HCT116 (cell line): ENCODE measurements around the gene CHST1. TPM values are rescaled to one million over a fixed set of nuclear protein-coding genes. Genes with fewer than 3 reads are reported as not detected.

Experiments used
- ATAC-seq: fragments of 200-7000 bp; cut with Tn5 transposase; 2 replicates; pipeline ENCODE4 v1.9.1; 2020; ENCODE audit warnings: mild to moderate bottlenecking, moderate library complexity
- BruUV-seq: library from RNA; stranded (reverse); fragments of 400-500 nt; replicated peaks from 2 replicates; lab custom pipeline; 2021; lab: Mats Ljungman, UMichigan
- CTCF ChIA-PET: fragments of 300-600 bp; sonication (Branson Sonifier 250); formaldehyde crosslinking; loops from one replicate; lab custom pipeline; 2021; ENCODE audit warnings: antibody characterized with exemption; lab: Charles Lee
- POLR2A ChIA-PET: fragments of 300-600, 350-600 bp; sonication (Branson Sonifier 250); formaldehyde crosslinking; loops from one replicate; lab custom pipeline; 2021; ENCODE audit warnings: antibody characterized with exemption; lab: Charles Lee
- RAD21 ChIA-PET, 2 experiments: fragments of 300-600 bp; sonication (Branson Sonifier 250); formaldehyde crosslinking; loops; one replicate each; lab custom pipeline; 2023; ENCODE audit warnings: low total read pairs in 2 of 2; ENCODE audit not compliant: uncharacterized antibody in 2 of 2, unreplicated experiment in 2 of 2, low non-redundant PET in 1 of 2; lab: Charles Lee
- DNase-seq: peaks from one replicate; pipeline ENCODE4 v3.0.0-alpha.2; 2010; ENCODE audit warnings: low read depth, low spot score
- H2AFZ ChIP-seq: fragments of 200-600 bp; shearing (Covaris generic), sonication (generic); 2 replicates; pipeline ENCODE4 v1.6.1; 2017; ENCODE audit warnings: low read depth, mixed run types, mixed read lengths, antibody characterized with exemption, low read length; ENCODE audit not compliant: poor library complexity, severe bottlenecking
- H3K27ac ChIP-seq: 2 replicates; pipeline ENCODE4 v1.5.1; 2012; ENCODE audit warnings: low read depth, low read length
- H3K27me3 ChIP-seq: fragments of 200-600 bp; sonication (generic); 2 replicates; pipeline ENCODE4 v1.6.1; 2016; ENCODE audit warnings: mixed run types, low read length, mixed read lengths; ENCODE audit not compliant: insufficient read depth
- H3K36me3 ChIP-seq, 2 experiments: fragments of 200-500 bp in 1 of 2; fragments of 200-600 bp in 1 of 2; sonication (Bioruptor generic) in 1 of 2; sonication (generic) in 1 of 2; 2 replicates each; pipeline versions ENCODE4 v1.5.1 to v1.6.1; 2014 to 2016; ENCODE audit warnings: low read length in 2 of 2, inconsistent platforms in 1 of 2, mixed read lengths in 1 of 2, mixed run types in 1 of 2; ENCODE audit not compliant: insufficient read depth in 2 of 2, control insufficient read depth in 1 of 2
- H3K4me1 ChIP-seq, 2 experiments: fragments of 200-600 bp in 1 of 2; sonication (generic) in 1 of 2; 2 replicates each; pipeline versions ENCODE4 v1.5.1 to v1.6.1; 2012 to 2017; ENCODE audit warnings: low read length in 2 of 2, inconsistent platforms in 1 of 2, mild to moderate bottlenecking in 1 of 2, mixed read lengths in 1 of 2, mixed run types in 1 of 2, moderate library complexity in 1 of 2; ENCODE audit not compliant: insufficient read depth in 2 of 2, control insufficient read depth in 1 of 2
- H3K4me2 ChIP-seq: fragments of 200-600 bp; sonication (generic); 2 replicates; pipeline ENCODE4 v1.6.1; 2017; ENCODE audit warnings: mixed run types, low read length, mixed read lengths
- H3K4me3 ChIP-seq, 2 experiments: fragments of 200-600 bp in 1 of 2; sonication (generic) in 1 of 2; replicated peaks in 1 of 2; 2 replicates each; pipeline ENCODE4 v1.5.1; 2011 to 2016; ENCODE audit warnings: low read length in 2 of 2, control low read depth in 1 of 2, low read depth in 1 of 2, mild to moderate bottlenecking in 1 of 2, mixed read lengths in 1 of 2, mixed run types in 1 of 2
- H3K79me2 ChIP-seq: fragments of 200-600 bp; sonication (generic); 2 replicates; pipeline ENCODE4 v1.6.1; 2017; ENCODE audit warnings: mild to moderate bottlenecking, mixed run types, low read length, moderate library complexity, mixed read lengths; ENCODE audit not compliant: insufficient read depth
- H3K9ac ChIP-seq: fragments of 200-600 bp; sonication (generic); 2 replicates; pipeline ENCODE4 v1.6.1; 2016; ENCODE audit warnings: low read length, mixed read lengths
- H3K9me2 ChIP-seq: fragments of 200-600 bp; sonication (generic), shearing (Covaris generic); 2 replicates; pipeline ENCODE4 v1.6.1; 2017; ENCODE audit warnings: mixed run types, mild to moderate bottlenecking, moderate library complexity; ENCODE audit not compliant: insufficient read depth
- H3K9me3 ChIP-seq, 2 experiments: fragments of 200-500 bp in 1 of 2; fragments of 200-600 bp in 1 of 2; sonication (Bioruptor generic) in 1 of 2; sonication (generic) in 1 of 2; 2 replicates each; pipeline ENCODE4 v1.6.1; 2014 to 2017; ENCODE audit warnings: low read length in 2 of 2, mixed read lengths in 2 of 2, inconsistent platforms in 1 of 2, low read depth in 1 of 2, mild to moderate bottlenecking in 1 of 2, mixed run types in 1 of 2, moderate library complexity in 1 of 2; ENCODE audit not compliant: control insufficient read depth in 1 of 2, insufficient read depth in 1 of 2
- H4K20me1 ChIP-seq: fragments of 200-600 bp; sonication (generic), shearing (Covaris generic); 2 replicates; pipeline ENCODE4 v1.6.1; 2017; ENCODE audit warnings: mixed run types, mild to moderate bottlenecking, moderate library complexity; ENCODE audit not compliant: insufficient read depth
- EGR1 ChIP-seq: IDR thresholded peaks from 2 replicates; pipeline ENCODE4 v1.6.1; 2012; ENCODE audit warnings: low read depth
- EZH2 ChIP-seq: fragments of 200-600 bp; sonication (generic); IDR thresholded peaks from 2 replicates; pipeline ENCODE4 v1.6.1; 2017; ENCODE audit warnings: antibody characterized with exemption, mixed run types
- EZH2phosphoT487 ChIP-seq: fragments of 200-600 bp; IDR thresholded peaks from 2 replicates; pipeline ENCODE4 v1.6.1; 2018; ENCODE audit warnings: antibody characterized with exemption, borderline replicate concordance
- JUND ChIP-seq: IDR thresholded peaks from 2 replicates; pipeline ENCODE4 v1.6.1; 2012
- SIN3A ChIP-seq: IDR thresholded peaks from 2 replicates; pipeline ENCODE4 v1.6.1; 2012; ENCODE audit warnings: low read depth
- SRF ChIP-seq: IDR thresholded peaks from 2 replicates; pipeline ENCODE4 v1.6.1; 2012; ENCODE audit warnings: low read depth
- intact Hi-C: fragments of 100-400 bp; cut with micrococcal nuclease; formaldehyde crosslinking; loops from 2 replicates; pipeline ENCODE4 v1.10.0; 2022
- total RNA-seq: library from RNA; stranded (reverse); gene quantifications from one replicate; pipeline ENCODE4 v1.2.1, GENCODE V29; 2021; ENCODE audit not compliant: unreplicated experiment
- TF ChIP-seq, protein P1 (sequence below): IDR thresholded peaks from 2 replicates; pipeline ENCODE4 v1.6.1; 2011; ENCODE audit warnings: mild to moderate bottlenecking, low read length, moderate library complexity; ENCODE audit not compliant: insufficient replicate concordance; ENCODE audit errors: extremely low read depth

The CHST1 gene
- total RNA-seq, 1 experiment from 2014 or later: 0.69 TPM

DNA sequence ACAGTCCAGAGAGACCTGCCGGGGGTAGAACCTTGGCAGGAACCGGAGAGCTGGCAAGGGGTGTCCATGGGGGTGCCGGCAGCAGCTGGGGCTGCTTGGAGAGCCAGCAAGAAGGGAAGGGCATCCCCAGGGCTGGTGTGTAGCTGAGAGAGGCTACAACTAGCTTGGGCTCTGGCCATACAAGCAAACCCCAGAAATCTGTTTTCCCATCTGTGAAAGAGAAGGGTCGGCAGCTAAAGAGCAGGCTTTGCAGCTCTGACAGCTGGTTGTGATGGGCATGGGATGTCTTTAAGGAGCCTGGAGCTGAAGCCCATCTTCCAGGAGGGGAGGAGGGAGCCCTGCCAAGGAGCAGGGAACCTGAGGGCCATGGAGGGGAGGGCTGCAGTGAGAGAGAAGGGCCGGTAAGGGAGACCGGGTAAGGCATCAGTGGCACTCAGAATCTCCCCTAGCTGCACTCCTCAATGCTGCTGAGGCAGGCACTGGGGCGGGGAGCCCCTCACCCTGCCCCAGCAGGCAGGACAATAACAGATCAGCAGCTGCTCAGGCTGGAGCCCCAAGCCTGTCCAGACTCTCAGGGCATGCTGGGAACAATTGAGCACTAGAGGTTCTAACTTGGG lies 3.9 kb downstream of the CHST1 start:
- ChIA-PET CTCF (interaction anchor here (1.8 kb wide), 1 partner anchor 110 kb away, joined by 5 read pairs; no protein-coding TSS in a partner anchor), RAD21 (no interaction called here), POLR2A (interaction anchor here (0.6 kb wide), 1 partner anchor 639 kb away, joined by 3 read pairs; no protein-coding TSS in a partner anchor)
- Histone ChIP-seq H3K9me2 (no peaks in the 10 kb centered on the region), H2AFZ (no peak overlapping the region), H3K4me1 (peaks cover 3 to 18% of the 10 kb centered on the region in 2 experiments; a peak in 2 of 4 replicates), H3K4me3 (no peak overlapping the region), H3K9ac (no peak overlapping the region), H4K20me1 (no peaks in the 10 kb centered on the region), H3K27ac (no peak overlapping the region), H3K9me3 (no peaks in the 10 kb centered on the region), H3K79me2 (no peaks in the 10 kb centered on the region), H3K36me3 (no peaks in the 10 kb centered on the region), H3K27me3 (peaks cover 6% of the 10 kb centered on the region; the same call in 1 of the 2 replicates), H3K4me2 (no peak overlapping the region)
- BruUV-seq: no TSS peak
- intact Hi-C loops: no loop called here
- ATAC-seq (no peak), DNase-seq (no peak)
- TF ChIP-seq, protein P1, sequence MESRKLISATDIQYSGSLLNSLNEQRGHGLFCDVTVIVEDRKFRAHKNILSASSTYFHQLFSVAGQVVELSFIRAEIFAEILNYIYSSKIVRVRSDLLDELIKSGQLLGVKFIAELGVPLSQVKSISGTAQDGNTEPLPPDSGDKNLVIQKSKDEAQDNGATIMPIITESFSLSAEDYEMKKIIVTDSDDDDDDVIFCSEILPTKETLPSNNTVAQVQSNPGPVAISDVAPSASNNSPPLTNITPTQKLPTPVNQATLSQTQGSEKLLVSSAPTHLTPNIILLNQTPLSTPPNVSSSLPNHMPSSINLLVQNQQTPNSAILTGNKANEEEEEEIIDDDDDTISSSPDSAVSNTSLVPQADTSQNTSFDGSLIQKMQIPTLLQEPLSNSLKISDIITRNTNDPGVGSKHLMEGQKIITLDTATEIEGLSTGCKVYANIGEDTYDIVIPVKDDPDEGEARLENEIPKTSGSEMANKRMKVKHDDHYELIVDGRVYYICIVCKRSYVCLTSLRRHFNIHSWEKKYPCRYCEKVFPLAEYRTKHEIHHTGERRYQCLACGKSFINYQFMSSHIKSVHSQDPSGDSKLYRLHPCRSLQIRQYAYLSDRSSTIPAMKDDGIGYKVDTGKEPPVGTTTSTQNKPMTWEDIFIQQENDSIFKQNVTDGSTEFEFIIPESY: no peak
- no peak for TF ChIP-seq EGR1
- TF ChIP-seq JUND: no peak
- TF ChIP-seq EZH2: no peak
- TF ChIP-seq SIN3A: no peak
- no peak for TF ChIP-seq SRF
- no peak for TF ChIP-seq EZH2phosphoT487
